K562 (cell line): ENCODE measurements around the gene CCPG1.

Experiments used
- FOXM1 ChIP-seq, 2 experiments: fragments of 450-650 bp in 1 of 2; sonication (generic) in 1 of 2; formaldehyde crosslinking in 1 of 2; IDR thresholded peaks; 2 replicates each; pipeline versions ENCODE4 v1.6.1 to v1.9.0; 2017 to 2022; ENCODE audit warnings: low read depth in 2 of 2, mild to moderate bottlenecking in 2 of 2, missing genetic modification reagents in 1 of 2, moderate library complexity in 1 of 2
- SRF ChIP-seq, 2 experiments: fragments of 250-450, 450-650 bp in 1 of 2; sonication (Bioruptor Pico) in 1 of 2; sonication (generic) in 1 of 2; formaldehyde crosslinking; IDR thresholded peaks; 2 replicates each; pipeline versions ENCODE4 v1.5.0 to v1.5.1; 2020 to 2022; ENCODE audit warnings: mild to moderate bottlenecking in 1 of 2, missing genetic modification reagents in 1 of 2

GRCh38 chr15:55353025-55353424, 55.1 kb downstream of the CCPG1 start:
- TF ChIP-seq FOXM1 (IDR thresholded peaks at IDR 0.05; ENCODE audit: low read depth) (no peak), FOXM1 (CRISPR knock-in tag; IDR thresholded peaks at IDR 0.05; ENCODE audit: low read depth) (no peak), SRF (CRISPR knock-in tag; IDR thresholded peaks at IDR 0.05) (no peak)
